Tibial nerve (tissue), 4 donors: ENCODE measurements around the gene TBC1D23. TPM values are rescaled to one million over a fixed set of nuclear protein-coding genes. Genes with fewer than 3 reads are reported as not detected.

Source experiments
- DNase-seq, 2 donors: peaks; one replicate each; pipeline ENCODE4 v3.0.0-alpha.2; 2019; ENCODE audit warnings: low spot score in 2 of 2
- H3K27ac ChIP-seq, 4 donors: fragments of 200-600 bp; sonication (generic) in 3 of 4; one replicate each; pipeline ENCODE4 v1.5.1; 2017 to 2019; ENCODE audit warnings: mild to moderate bottlenecking in 1 of 4
- H3K27me3 ChIP-seq, 2 donors: fragments of 200-600 bp; sonication (generic) in 1 of 2; one replicate each; pipeline versions ENCODE4 v1.5.1 to v1.6.0; 2017 to 2019
- H3K36me3 ChIP-seq, 3 donors: fragments of 200-600 bp; sonication (generic); one replicate each; pipeline ENCODE4 v1.5.1; 2018 to 2019
- H3K4me1 ChIP-seq, 4 donors: fragments of 200-600 bp; sonication (generic) in 3 of 4; one replicate each; pipeline ENCODE4 v1.5.1; 2017 to 2019
- H3K4me3 ChIP-seq, 4 donors: fragments of 200-600 bp; sonication (generic) in 3 of 4; one replicate each; pipeline ENCODE4 v1.5.1; 2017 to 2019; ENCODE audit warnings: mild to moderate bottlenecking in 1 of 4, moderate library complexity in 1 of 4
- H3K9me3 ChIP-seq, 4 donors: fragments of 200-600 bp; sonication (generic) in 3 of 4; one replicate each; pipeline ENCODE4 v1.5.1; 2017 to 2019
- EP300 ChIP-seq, 2 donors: sonication (generic); formaldehyde crosslinking; IDR thresholded peaks; one replicate each; pipeline ENCODE4 v1.6.1; 2017; ENCODE audit warnings: antibody characterized with exemption in 2 of 2, mild to moderate bottlenecking in 1 of 2
- POLR2A ChIP-seq, 2 donors: fragments of 450-650 bp; IDR thresholded peaks; one replicate each; pipeline ENCODE4 v1.6.1; 2017; ENCODE audit warnings: antibody characterized with exemption in 2 of 2, mild to moderate bottlenecking in 2 of 2, moderate library complexity in 2 of 2
- WGBS, 2 donors: methylation state at CpG; one replicate each; pipeline ENCODE4 v1.1.5; 2018; 5-methylcytosine and 5-hydroxymethylcytosine counted together
- total RNA-seq, 4 donors: library from RNA; depleted of rRNA; stranded (reverse); fragments of >200 nt; gene quantifications; one replicate each; pipeline ENCODE4 v1.1.0, GENCODE V29; 2016
- TF ChIP-seq, protein P1 (sequence below), 5 experiments: fragments of 200-600 bp in 3 of 5; fragments of 450-650 bp in 2 of 5; sonication (generic) in 3 of 5; IDR thresholded peaks; one replicate each; pipeline ENCODE4 v1.5.1; 2016 to 2019; ENCODE audit warnings: antibody characterized with exemption in 5 of 5, mild to moderate bottlenecking in 3 of 5, moderate library complexity in 2 of 5

The TBC1D23 gene
- total RNA-seq, 4 donors from 2014 or later, result 21.6 to 32.2 (median 28.2) TPM

DNA sequence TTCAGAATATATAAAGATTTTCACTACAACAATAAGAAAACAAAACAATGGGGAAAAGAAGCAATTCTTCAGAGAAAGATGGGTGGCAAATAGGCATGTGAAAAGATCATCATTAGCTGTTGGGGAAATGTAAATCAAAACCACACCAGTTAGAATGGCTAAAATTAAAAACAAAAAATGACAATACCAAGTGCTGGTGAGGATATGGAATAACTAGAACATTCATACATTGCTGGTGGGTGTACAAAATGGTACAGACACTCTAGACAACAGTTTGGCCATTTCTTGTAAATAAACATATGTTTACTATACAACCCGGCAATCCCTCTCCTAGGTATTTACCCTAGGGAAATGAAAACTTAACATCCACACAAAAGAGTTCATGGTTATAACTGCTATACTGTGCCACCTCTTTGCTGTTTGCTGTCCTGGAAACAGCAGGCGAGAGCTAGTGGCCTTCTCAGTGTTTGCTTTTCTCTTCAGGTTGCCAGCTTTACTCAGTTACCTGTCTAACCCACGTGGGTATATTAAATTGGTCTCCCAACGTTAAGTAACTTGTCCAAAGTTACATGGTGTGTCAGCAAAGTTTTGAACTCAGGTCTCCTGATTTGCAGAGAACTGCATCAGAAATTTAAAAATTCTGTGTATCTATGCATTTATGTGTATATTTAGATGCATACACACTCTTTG lies 69.2 kb downstream of the TBC1D23 start:
- H3K4me3 ChIP-seq, result no peak overlapping the region
- no peaks in the 10 kb centered on the region for H3K9me3 ChIP-seq
- peaks cover 0 to 26% (median 0%) of the 10 kb centered on the region in 3 donors for H3K36me3 ChIP-seq
- no peaks in the 10 kb centered on the region for H3K27me3 ChIP-seq
- no peak overlapping the region for H3K27ac ChIP-seq
- peaks cover 0 to 6% (median 0%) of the 10 kb centered on the region in 4 donors for H3K4me1 ChIP-seq
- no peak for DNase-seq
- WGBS, 2 donors, result 77 to 82% methylated on average over 4 of the region's 4 CpGs
- no peak for TF ChIP-seq EP300 (IDR thresholded peaks at IDR 0.05)
- TF ChIP-seq, protein P1, sequence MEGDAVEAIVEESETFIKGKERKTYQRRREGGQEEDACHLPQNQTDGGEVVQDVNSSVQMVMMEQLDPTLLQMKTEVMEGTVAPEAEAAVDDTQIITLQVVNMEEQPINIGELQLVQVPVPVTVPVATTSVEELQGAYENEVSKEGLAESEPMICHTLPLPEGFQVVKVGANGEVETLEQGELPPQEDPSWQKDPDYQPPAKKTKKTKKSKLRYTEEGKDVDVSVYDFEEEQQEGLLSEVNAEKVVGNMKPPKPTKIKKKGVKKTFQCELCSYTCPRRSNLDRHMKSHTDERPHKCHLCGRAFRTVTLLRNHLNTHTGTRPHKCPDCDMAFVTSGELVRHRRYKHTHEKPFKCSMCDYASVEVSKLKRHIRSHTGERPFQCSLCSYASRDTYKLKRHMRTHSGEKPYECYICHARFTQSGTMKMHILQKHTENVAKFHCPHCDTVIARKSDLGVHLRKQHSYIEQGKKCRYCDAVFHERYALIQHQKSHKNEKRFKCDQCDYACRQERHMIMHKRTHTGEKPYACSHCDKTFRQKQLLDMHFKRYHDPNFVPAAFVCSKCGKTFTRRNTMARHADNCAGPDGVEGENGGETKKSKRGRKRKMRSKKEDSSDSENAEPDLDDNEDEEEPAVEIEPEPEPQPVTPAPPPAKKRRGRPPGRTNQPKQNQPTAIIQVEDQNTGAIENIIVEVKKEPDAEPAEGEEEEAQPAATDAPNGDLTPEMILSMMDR (IDR thresholded peaks at IDR 0.05), result no peak
- no peak for TF ChIP-seq POLR2A (IDR thresholded peaks at IDR 0.05)

DNA sequence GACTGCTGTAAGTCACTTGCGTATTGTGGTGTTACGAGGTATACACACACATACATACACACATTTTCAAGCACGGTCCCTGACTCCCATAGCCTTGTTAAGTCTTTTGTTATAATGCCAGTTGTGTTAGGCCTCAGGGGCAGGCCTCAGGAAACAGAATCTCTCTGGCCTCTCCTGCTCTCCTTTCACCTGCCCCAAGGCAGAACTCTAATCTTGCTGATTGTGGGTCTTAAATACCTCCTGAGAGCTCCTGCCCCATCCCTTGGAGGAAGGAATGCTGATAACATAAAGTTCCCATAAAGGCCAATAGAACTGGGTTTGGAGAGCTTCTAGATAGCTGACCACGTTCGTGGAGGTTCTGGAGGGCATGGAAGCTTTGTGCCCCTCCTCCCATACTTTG lies 69.9 kb downstream of the TBC1D23 start:
- TF ChIP-seq, protein P1 (IDR thresholded peaks at IDR 0.05), result no peak
- TF ChIP-seq POLR2A (IDR thresholded peaks at IDR 0.05) (no peak), EP300 (IDR thresholded peaks at IDR 0.05) (no peak)
- Histone ChIP-seq H3K27ac (no peak overlapping the region), H3K4me3 (no peak overlapping the region), H3K9me3 (no peaks in the 10 kb centered on the region), H3K27me3 (no peaks in the 10 kb centered on the region), H3K4me1 (peaks cover 0 to 13% (median 5%) of the 10 kb centered on the region in 4 donors), H3K36me3 (peaks cover 0 to 21% (median 0%) of the 10 kb centered on the region in 3 donors)
- 90 to 92% methylated on average over 5 of the region's 5 CpGs for WGBS, 2 donors
- no peak for DNase-seq

DNA sequence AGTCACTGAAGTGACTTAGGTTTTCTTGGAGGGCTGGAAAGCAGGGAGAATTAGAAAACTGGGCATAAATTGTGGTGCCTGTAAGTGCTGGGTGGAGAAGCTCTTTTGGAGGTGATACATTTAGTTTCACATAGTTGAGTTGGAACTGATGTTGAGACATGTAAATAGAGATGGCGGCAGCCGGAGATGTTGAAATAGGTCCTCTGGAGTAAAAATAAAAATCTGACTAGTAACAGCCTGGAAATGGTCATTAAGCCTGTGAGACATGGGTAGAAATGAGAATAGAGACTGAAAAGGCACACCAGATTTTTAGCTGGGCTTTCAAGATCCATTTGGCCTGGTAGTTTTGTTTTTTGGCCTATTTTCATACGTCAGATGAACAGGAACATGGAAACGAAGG lies 70.9 kb downstream of the TBC1D23 start:
- TF ChIP-seq, protein P1 (IDR thresholded peaks at IDR 0.05), result no peak
- no peak for TF ChIP-seq EP300 (IDR thresholded peaks at IDR 0.05)
- no peak for TF ChIP-seq POLR2A (IDR thresholded peaks at IDR 0.05)
- peaks cover 0 to 19% (median 8%) of the 10 kb centered on the region in 4 donors for H3K4me1 ChIP-seq
- 85 to 90% methylated on average over 4 of the region's 4 CpGs for WGBS, 2 donors
- H3K27me3 ChIP-seq, result no peaks in the 10 kb centered on the region
- no peaks in the 10 kb centered on the region for H3K9me3 ChIP-seq
- no peak for DNase-seq
- H3K27ac ChIP-seq, result no peak overlapping the region
- H3K36me3 ChIP-seq, result peaks cover 0 to 11% (median 0%) of the 10 kb centered on the region in 3 donors
- H3K4me3 ChIP-seq, result no peak overlapping the region

DNA sequence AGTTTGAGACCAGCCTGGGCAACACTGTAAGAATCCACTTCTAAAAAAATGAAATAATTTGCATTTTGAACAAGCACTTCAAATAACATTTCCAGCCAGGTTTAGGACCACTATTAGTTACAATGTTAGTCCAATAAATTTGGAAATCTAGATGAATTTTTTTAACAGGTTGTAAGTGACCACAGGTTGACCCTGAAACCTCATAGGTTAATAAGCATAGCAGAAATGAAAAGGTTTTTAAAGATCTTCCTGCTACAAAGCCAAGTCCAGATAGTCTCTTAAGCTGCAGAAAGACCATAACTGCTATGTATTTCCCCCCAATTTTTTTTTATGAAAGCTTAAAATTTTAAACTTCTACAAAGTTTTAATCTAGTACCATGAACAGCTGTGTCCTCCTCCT lies 72.3 kb downstream of the TBC1D23 start:
- Histone ChIP-seq H3K27ac (no peak overlapping the region), H3K9me3 (no peaks in the 10 kb centered on the region), H3K36me3 (peaks cover 0 to under 1% (median 0%) of the 10 kb centered on the region in 3 donors), H3K4me3 (no peak overlapping the region), H3K4me1 (peaks cover 0 to 19% (median 8%) of the 10 kb centered on the region in 4 donors), H3K27me3 (no peaks in the 10 kb centered on the region)
- DNase-seq, result no peak
- TF ChIP-seq EP300 (IDR thresholded peaks at IDR 0.05) (no peak), POLR2A (IDR thresholded peaks at IDR 0.05) (no peak)
- TF ChIP-seq, protein P1 (IDR thresholded peaks at IDR 0.05), result no peak

DNA sequence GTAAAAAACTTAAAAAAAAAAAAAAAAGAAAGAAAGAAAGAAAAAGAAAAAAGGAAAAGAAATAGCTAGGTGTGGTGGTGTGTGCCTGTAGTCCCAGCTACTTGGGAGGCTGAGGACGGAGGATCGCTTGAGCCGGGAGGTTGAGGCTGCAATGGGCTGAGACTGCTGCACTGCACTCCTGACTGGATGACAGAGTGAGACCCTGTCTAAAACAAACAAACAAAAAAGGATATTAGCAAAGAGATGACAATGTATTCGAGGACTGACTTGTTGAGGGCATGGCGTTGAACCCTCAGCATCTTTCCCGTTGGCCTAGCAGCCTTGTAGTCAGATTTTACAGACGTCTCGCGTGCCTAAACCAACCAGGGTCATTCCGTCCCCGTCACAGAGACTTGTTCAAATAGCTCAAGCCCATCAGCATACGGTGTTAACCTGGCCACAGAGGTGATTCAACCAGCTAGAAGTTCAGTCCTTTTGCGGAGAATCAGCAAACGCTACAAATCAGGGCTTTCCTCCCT lies 73.2 kb downstream of the TBC1D23 start:
- TF ChIP-seq POLR2A (IDR thresholded peaks at IDR 0.05) (no peak), EP300 (IDR thresholded peaks at IDR 0.05) (no peak)
- TF ChIP-seq, protein P1 (IDR thresholded peaks at IDR 0.05), result no peak
- peak overlapping the region; percentile 42 to 77 (median 62) for H3K4me3 ChIP-seq
- H3K27ac ChIP-seq, result peak overlapping the region; percentile 68 to 88 (median 80)
- WGBS, 2 donors, result 39 to 43% methylated on average over 14 of the region's 14 CpGs
- peaks cover 0 to 10% (median 0%) of the 10 kb centered on the region in 3 donors for H3K36me3 ChIP-seq
- DNase-seq, result no peak
- peaks cover 0 to 19% (median 8%) of the 10 kb centered on the region in 4 donors for H3K4me1 ChIP-seq
- no peaks in the 10 kb centered on the region for H3K9me3 ChIP-seq
- H3K27me3 ChIP-seq, result no peaks in the 10 kb centered on the region
